Epithelial cell of esophagus (primary cell): Measurements from ENCODE around the gene GRIK5.
"Not testable (repeated sequence)": the region's sequence is repeated elsewhere in the genome, so short reads cannot be mapped to it uniquely, and the experiment has no call there.

Source experiments
- DNase-seq: peaks from one replicate; pipeline ENCODE4 v3.0.0; 2010; ENCODE audit warnings: low read depth
- H3K4me3 ChIP-seq: 2 replicates; pipeline ENCODE4 v1.5.1; 2011; ENCODE audit warnings: mild to moderate bottlenecking, low read length, control low read depth
- TF ChIP-seq, protein P1 (sequence below): IDR thresholded peaks from 2 replicates; pipeline ENCODE4 v1.5.1; 2011; ENCODE audit warnings: low read depth, mild to moderate bottlenecking, low read length, control low read depth, inconsistent platforms; ENCODE audit not compliant: insufficient read depth; ENCODE audit errors: missing control alignments

The GRIK5 gene

GRCh38 chr19:41994994-41995958 is 74.7 kb downstream of the GRIK5 start:
- DNase-seq, result no peak
- TF ChIP-seq, protein P1, sequence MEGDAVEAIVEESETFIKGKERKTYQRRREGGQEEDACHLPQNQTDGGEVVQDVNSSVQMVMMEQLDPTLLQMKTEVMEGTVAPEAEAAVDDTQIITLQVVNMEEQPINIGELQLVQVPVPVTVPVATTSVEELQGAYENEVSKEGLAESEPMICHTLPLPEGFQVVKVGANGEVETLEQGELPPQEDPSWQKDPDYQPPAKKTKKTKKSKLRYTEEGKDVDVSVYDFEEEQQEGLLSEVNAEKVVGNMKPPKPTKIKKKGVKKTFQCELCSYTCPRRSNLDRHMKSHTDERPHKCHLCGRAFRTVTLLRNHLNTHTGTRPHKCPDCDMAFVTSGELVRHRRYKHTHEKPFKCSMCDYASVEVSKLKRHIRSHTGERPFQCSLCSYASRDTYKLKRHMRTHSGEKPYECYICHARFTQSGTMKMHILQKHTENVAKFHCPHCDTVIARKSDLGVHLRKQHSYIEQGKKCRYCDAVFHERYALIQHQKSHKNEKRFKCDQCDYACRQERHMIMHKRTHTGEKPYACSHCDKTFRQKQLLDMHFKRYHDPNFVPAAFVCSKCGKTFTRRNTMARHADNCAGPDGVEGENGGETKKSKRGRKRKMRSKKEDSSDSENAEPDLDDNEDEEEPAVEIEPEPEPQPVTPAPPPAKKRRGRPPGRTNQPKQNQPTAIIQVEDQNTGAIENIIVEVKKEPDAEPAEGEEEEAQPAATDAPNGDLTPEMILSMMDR, result no peak
- no peak overlapping the region for H3K4me3 ChIP-seq

GRCh38 chr19:41994521-41994971 is 75.5 kb downstream of the GRIK5 start:
- H3K4me3 ChIP-seq, result no peak overlapping the region

GRCh38 chr19:41993612-41994483 is 76.2 kb downstream of the GRIK5 start, which contains the start of gene ATP1A3:
ATP1A3 (minus strand) TSS chr19:41994230; CDS start chr19:41994076, 154 bp downstream.
- H3K4me3 ChIP-seq, result no peak within 1 kb of the TSS
- TF ChIP-seq, protein P1, result no peak
- peak; percentile 66 for DNase-seq

More at GRCh38 chr19:41994521-41994971, 75.5 kb downstream of the GRIK5 start:
- DNase-seq, result no peak
- TF ChIP-seq, protein P1, result no peak

- not testable (repeated sequence) for DNase-seq, H3K4me3 ChIP-seq
Measured at GRCh38 chr19:41991925-41992569, 78.0 kb downstream of the GRIK5 start.

- no peak for DNase-seq
- H3K4me3 ChIP-seq, result no peak overlapping the region
- TF ChIP-seq, protein P1, result no peak
Measured at GRCh38 chr19:41991025-41991424, 79.0 kb downstream of the GRIK5 start.

- DNase-seq, result no peak
- H3K4me3 ChIP-seq, result no peak overlapping the region
- TF ChIP-seq, protein P1, result no peak
Measured at GRCh38 chr19:41990615-41991014, 79.4 kb downstream of the GRIK5 start.
